ENCODE data around the gene CDKAL1. TPM values are rescaled to one million over a fixed set of nuclear protein-coding genes. Genes with fewer than 3 reads are reported as not detected.

CDKAL1 gene
- total and polyA plus RNA-seq, 10 of the 15 experiments (the other 5 are each of a cell fraction or from before 2014, with no cell fraction given), result 10.7 to 26.9 (median 17.3) TPM

- no peak overlapping the region for H3K4me3 ChIP-seq
- intact Hi-C loops (cut with micrococcal nuclease; ENCODE audit: unreplicated experiment) (no loop called here), in situ Hi-C loops (cut with MboI) (no loop called here)
- H3K27ac ChIP-seq (ENCODE audit: control insufficient read depth, insufficient read depth), result no peak overlapping the region
- no peaks in the 10 kb centered on the region for H3K79me2 ChIP-seq (ENCODE audit: control insufficient read depth, insufficient read depth, low read length)
- CTCF ChIA-PET, result no interaction called here
- RAD21 ChIA-PET (ENCODE audit: unreplicated experiment), result no interaction called here
- POLR2A ChIA-PET, result no interaction called here
- DNase-seq (ENCODE audit: low read depth, low spot score) (no peak), ATAC-seq (no peak), FAIRE-seq (no peak)
- H3K4me2 ChIP-seq (ENCODE audit: control insufficient read depth, insufficient read depth), result no peak overlapping the region
- no peak overlapping the region for H3K9ac ChIP-seq (ENCODE audit: control insufficient read depth, insufficient read depth, low read length)
- TSS peak; percentile 38 for BruUV-seq (replicated peaks)
- no peak overlapping the region for H2AFZ ChIP-seq (ENCODE audit: control insufficient read depth, low read depth, low read length)
- H3K36me3 ChIP-seq (ENCODE audit: control insufficient read depth in 2 of 2, insufficient read depth in 2 of 2, low read length in 1 of 2), result peaks cover 4 to 19% of the 10 kb centered on the region in 2 experiments
- H3K9me3 ChIP-seq (replicated peaks; ENCODE audit: control insufficient read depth, insufficient read depth, low read length), result no peaks in the 10 kb centered on the region
- SMC1A ChIA-PET (ENCODE audit: uncharacterized antibody, unreplicated experiment), result no interaction called here
- no peaks in the 10 kb centered on the region for H3K4me1 ChIP-seq (ENCODE audit: control insufficient read depth, insufficient read depth, low read length)
- no peaks in the 10 kb centered on the region for H3K27me3 ChIP-seq (replicated peaks in 1 of 2; ENCODE audit: control insufficient read depth in 2 of 2, insufficient read depth in 2 of 2, low read length in 1 of 2)
- WGBS (ENCODE audit: insufficient coverage, insufficient replicate concordance, low lambda C conversion rate, missing lambda C conversion rate), result 68% methylated on average over 2 of the region's 2 CpGs
- no peaks in the 10 kb centered on the region for H4K20me1 ChIP-seq (ENCODE audit: control insufficient read depth, insufficient read depth)
- TF ChIP-seq FOS (IDR thresholded peaks at IDR 0.05; ENCODE audit: borderline replicate concordance, extremely low read depth, insufficient read length) (no peak), ZNF687 (IDR thresholded peaks at IDR 0.05) (no peak), RAD51 (IDR thresholded peaks at IDR 0.05) (no peak), SMAD1 (IDR thresholded peaks at IDR 0.05; ENCODE audit: low read depth, partially characterized antibody) (no peak), SMC3 (IDR thresholded peaks at IDR 0.05; ENCODE audit: borderline replicate concordance, low read length) (no peak), E2F8 (IDR thresholded peaks at IDR 0.05; ENCODE audit: low read depth, partially characterized antibody) (no peak), RAD21 (IDR thresholded peaks at IDR 0.05; ENCODE audit: insufficient read depth, low read depth, low read length) (no peak), NKRF (conservative IDR thresholded peaks at IDR 0.05) (no peak), CBX5 (IDR thresholded peaks at IDR 0.05; ENCODE audit: low read depth) (no peak), LARP7 (IDR thresholded peaks at IDR 0.05) (no peak), ESRRA (IDR thresholded peaks at IDR 0.05; ENCODE audit: low read length) (no peak), HSF1 (IDR thresholded peaks at IDR 0.05; ENCODE audit: low read depth, low read length) (no peak), HCFC1 (IDR thresholded peaks at IDR 0.05; ENCODE audit: low read length) (no peak)
- TF ChIP-seq, protein P1, sequence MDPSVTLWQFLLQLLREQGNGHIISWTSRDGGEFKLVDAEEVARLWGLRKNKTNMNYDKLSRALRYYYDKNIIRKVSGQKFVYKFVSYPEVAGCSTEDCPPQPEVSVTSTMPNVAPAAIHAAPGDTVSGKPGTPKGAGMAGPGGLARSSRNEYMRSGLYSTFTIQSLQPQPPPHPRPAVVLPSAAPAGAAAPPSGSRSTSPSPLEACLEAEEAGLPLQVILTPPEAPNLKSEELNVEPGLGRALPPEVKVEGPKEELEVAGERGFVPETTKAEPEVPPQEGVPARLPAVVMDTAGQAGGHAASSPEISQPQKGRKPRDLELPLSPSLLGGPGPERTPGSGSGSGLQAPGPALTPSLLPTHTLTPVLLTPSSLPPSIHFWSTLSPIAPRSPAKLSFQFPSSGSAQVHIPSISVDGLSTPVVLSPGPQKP (IDR thresholded peaks at IDR 0.05; ENCODE audit: low read depth, low read length), result no peak
Observed at GRCh38 chr6:20492099-20492498, 42.2 kb upstream of the CDKAL1 start.
